ENCODE measurements around the gene CLK2.

The CLK2 gene

DNA sequence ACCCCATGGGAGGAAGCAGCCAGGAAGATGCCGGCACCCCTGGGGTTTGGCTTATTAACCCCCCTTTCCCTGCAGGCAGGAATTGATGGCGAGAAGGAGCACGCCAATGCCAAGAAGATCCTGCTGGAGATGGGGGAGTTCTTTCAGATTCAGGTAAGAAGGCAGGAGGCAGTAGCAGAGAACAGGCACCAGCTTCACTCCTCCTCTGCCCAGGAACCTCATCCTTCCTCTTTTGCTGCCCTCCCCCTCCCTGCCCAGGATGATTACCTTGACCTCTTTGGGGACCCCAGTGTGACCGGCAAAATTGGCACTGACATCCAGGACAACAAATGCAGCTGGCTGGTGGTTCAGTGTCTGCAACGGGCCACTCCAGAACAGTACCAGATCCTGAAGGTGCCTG, 46.2 kb upstream of the CLK2 start:
- H3K4me1 Mint-ChIP-seq, result peaks cover 26% of the 10 kb centered on the region
- H3K4me3 Mint-ChIP-seq, result peak overlapping the region; percentile 92 to 94 (median 92)
- no peak for TF ChIP-seq CTCF (IDR thresholded peaks at IDR 0.05; ENCODE audit: unreplicated experiment in 3 of 3)
- H3K36me3 Mint-ChIP-seq (ENCODE audit: low read depth), result peaks cover 12% of the 10 kb centered on the region
- H3K27me3 Mint-ChIP-seq (ENCODE audit: low read depth), result no peaks in the 10 kb centered on the region
- H3K27ac Mint-ChIP-seq, result peak overlapping the region in 2 of 3 experiments; percentile 21 to 82
- H3K9me3 Mint-ChIP-seq, result no peaks in the 10 kb centered on the region

- Mint-ChIP-seq H3K27me3 (ENCODE audit: low read depth) (no peaks in the 10 kb centered on the region), H3K27ac (peak overlapping the region in 1 of 3 experiments; percentile 79), H3K9me3 (no peaks in the 10 kb centered on the region), H3K4me3 (peak overlapping the region in 1 of 3 experiments; percentile 68), H3K4me1 (peaks cover 31% of the 10 kb centered on the region), H3K36me3 (ENCODE audit: low read depth) (peaks cover 18% of the 10 kb centered on the region)
- TF ChIP-seq CTCF (IDR thresholded peaks at IDR 0.05; ENCODE audit: unreplicated experiment in 3 of 3), result no peak
Measured at GRCh38 chr1:155318082-155318481, 44.8 kb upstream of the CLK2 start.

GRCh38 chr1:155316922-155317321, 43.6 kb upstream of the CLK2 start:
- peak overlapping the region in 1 of 3 experiments; percentile 7 for H3K4me3 Mint-ChIP-seq
- H3K4me1 Mint-ChIP-seq, result peaks cover 25% of the 10 kb centered on the region
- H3K27ac Mint-ChIP-seq, result peak overlapping the region; percentile 63 to 89 (median 76)
- peaks cover 27% of the 10 kb centered on the region for H3K36me3 Mint-ChIP-seq (ENCODE audit: low read depth)
- no peak for TF ChIP-seq CTCF (IDR thresholded peaks at IDR 0.05; ENCODE audit: unreplicated experiment in 3 of 3)
- no peaks in the 10 kb centered on the region for H3K27me3 Mint-ChIP-seq (ENCODE audit: low read depth)
- no peaks in the 10 kb centered on the region for H3K9me3 Mint-ChIP-seq

- no peak for TF ChIP-seq CTCF (IDR thresholded peaks at IDR 0.05; ENCODE audit: unreplicated experiment in 3 of 3)
- no peaks in the 10 kb centered on the region for H3K9me3 Mint-ChIP-seq
- peak overlapping the region in 2 of 3 experiments; percentile 25 to 44 for H3K27ac Mint-ChIP-seq
- H3K27me3 Mint-ChIP-seq (ENCODE audit: low read depth), result no peaks in the 10 kb centered on the region
- H3K36me3 Mint-ChIP-seq (ENCODE audit: low read depth), result peaks cover 29% of the 10 kb centered on the region
- H3K4me1 Mint-ChIP-seq, result peaks cover 22% of the 10 kb centered on the region
- H3K4me3 Mint-ChIP-seq, result peak overlapping the region in 1 of 3 experiments; percentile 16
Measured at GRCh38 chr1:155313261-155313660, 40.0 kb upstream of the CLK2 start.

DNA sequence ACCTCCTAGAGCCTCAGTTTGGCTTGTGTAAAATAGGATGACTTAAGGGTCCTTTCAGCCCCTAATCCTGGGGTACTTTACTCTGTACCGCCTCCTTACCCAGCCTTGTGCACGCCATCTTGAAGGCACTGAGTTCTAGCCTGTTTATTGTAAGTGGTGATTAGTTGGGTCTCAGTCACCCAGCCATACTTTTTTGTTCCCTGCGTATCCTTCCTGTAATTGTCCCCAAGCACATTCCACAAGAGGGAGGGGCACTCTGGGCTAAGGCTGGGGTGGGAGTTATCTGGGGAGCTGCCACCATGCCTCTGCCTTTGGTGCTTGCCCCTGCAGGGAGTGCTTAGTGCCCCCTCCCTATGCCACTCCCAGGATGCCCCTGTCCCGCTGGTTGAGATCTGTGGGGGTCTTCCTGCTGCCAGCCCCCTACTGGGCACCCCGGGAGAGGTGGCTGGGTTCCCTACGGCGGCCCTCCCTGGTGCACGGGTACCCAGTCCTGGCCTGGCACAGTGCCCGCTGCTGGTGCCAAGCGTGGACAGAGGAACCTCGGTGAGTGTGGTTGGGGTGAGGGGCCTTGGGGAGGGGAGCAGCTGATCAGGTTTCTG, 36.2 kb upstream of the CLK2 start:
- H3K9me3 Mint-ChIP-seq, result no peaks in the 10 kb centered on the region
- TF ChIP-seq CTCF (IDR thresholded peaks at IDR 0.05; ENCODE audit: unreplicated experiment in 3 of 3), result no peak
- peak overlapping the region; percentile 97 to 99 (median 97) for H3K4me3 Mint-ChIP-seq
- H3K27ac Mint-ChIP-seq, result peak overlapping the region; percentile 87 to 97 (median 96)
- H3K36me3 Mint-ChIP-seq (ENCODE audit: low read depth), result peaks cover 24% of the 10 kb centered on the region
- H3K27me3 Mint-ChIP-seq (ENCODE audit: low read depth), result no peaks in the 10 kb centered on the region
- peaks cover 28% of the 10 kb centered on the region for H3K4me1 Mint-ChIP-seq

All from nephron (organoid).